Stimulated activated CD8-positive, alpha-beta memory T cell treated with anti-CD3 and anti-CD28 coated beads, Interleukin-2, amount 100 ng/mL, for 1 hour (primary cell): ENCODE results near the gene CACNA1H.
"Not testable (repeated sequence)": the region's sequence is repeated elsewhere in the genome, so short reads cannot be mapped to it uniquely, and the experiment has no call there.

Experiments
- DNase-seq, 2 donors: peaks; one replicate each; pipeline ENCODE4 v3.0.0-alpha.2; 2020; ENCODE audit warnings: low read depth in 2 of 2

Gene CACNA1H

GRCh38 chr16:1228227-1228626, 75.3 kb downstream of the CACNA1H start:
- not testable (repeated sequence) for DNase-seq

- not testable (repeated sequence) for DNase-seq
Observed at GRCh38 chr16:1229476-1229875, 76.6 kb downstream of the CACNA1H start.

GRCh38 chr16:1230084-1230470, 77.2 kb downstream of the CACNA1H start, which contains the start of gene TPSB2:
TPSB2 (minus strand) TSS chr16:1230184; CDS start chr16:1229951, 233 bp downstream.
- not testable (repeated sequence) for DNase-seq

GRCh38 chr16:1230471-1231212, 77.7 kb downstream of the CACNA1H start:
- DNase-seq = not testable (repeated sequence)

GRCh38 chr16:1231301-1231700, 78.4 kb downstream of the CACNA1H start:
- not testable (repeated sequence) for DNase-seq

GRCh38 chr16:1232049-1232748, 79.3 kb downstream of the CACNA1H start:
- not testable (repeated sequence) for DNase-seq

- not testable (repeated sequence) for DNase-seq
Observed at GRCh38 chr16:1236659-1237058, 83.8 kb downstream of the CACNA1H start.

GRCh38 chr16:1237990-1238389, 85.1 kb downstream of the CACNA1H start:
- no peak for DNase-seq

- DNase-seq = not testable (repeated sequence)
Observed at GRCh38 chr16:1238909-1239308, 86.0 kb downstream of the CACNA1H start.

GRCh38 chr16:1239575-1239974, 86.7 kb downstream of the CACNA1H start:
- not testable (repeated sequence) for DNase-seq

GRCh38 chr16:1240436-1240835, 87.5 kb downstream of the CACNA1H start, which contains the start of gene TPSAB1:
TPSAB1 (plus strand) TSS chr16:1240705; CDS start chr16:1240939, 234 bp downstream.
- DNase-seq = not testable (repeated sequence)

- not testable (repeated sequence) for DNase-seq
Observed at GRCh38 chr16:1241081-1241480, 88.2 kb downstream of the CACNA1H start.

GRCh38 chr16:1243363-1243762, 90.5 kb downstream of the CACNA1H start:
- DNase-seq = not testable (repeated sequence)

- DNase-seq = not testable (repeated sequence)
Observed at GRCh38 chr16:1243907-1244850, 91.3 kb downstream of the CACNA1H start.

- DNase-seq = peak in 1 of 2 donors; percentile 13
Observed at GRCh38 chr16:1244881-1245280, 92.0 kb downstream of the CACNA1H start.

GRCh38 chr16:1245452-1246020, 92.6 kb downstream of the CACNA1H start:
- no peak for DNase-seq

- DNase-seq = not testable (repeated sequence)
Observed at GRCh38 chr16:1247903-1248537, 95.1 kb downstream of the CACNA1H start.

GRCh38 chr16:1249031-1249755, 96.3 kb downstream of the CACNA1H start:
- not testable (repeated sequence) for DNase-seq

GRCh38 chr16:1253701-1254364, 100.9 kb downstream of the CACNA1H start:
- DNase-seq = not testable (repeated sequence)
